Globus pallidus (tissue), 1 donor: Measurements from ENCODE around the gene DPAGT1.

ENCODE experiments used
- DNase-seq: peaks from one replicate; pipeline ENCODE4 v3.0.0-alpha.2; 2015; ENCODE audit warnings: low spot score

The DPAGT1 gene

GRCh38 chr11:119057000-119057769 is 44.5 kb downstream of the DPAGT1 start, which contains the start of gene HYOU1:
Gene HYOU1 (minus strand): TSS chr11:119057205. CDS start chr11:119056160, 1,045 bp downstream.
- DNase-seq = peak; percentile 95

GRCh38 chr11:119056421-119056999 is 45.1 kb downstream of the DPAGT1 start:
- no peak for DNase-seq

GRCh38 chr11:119055901-119056300 is 45.8 kb downstream of the DPAGT1 start:
- DNase-seq = peak; percentile 26

- DNase-seq = no peak
Measured at GRCh38 chr11:119054418-119054817, 47.2 kb downstream of the DPAGT1 start.

GRCh38 chr11:119052163-119052814 is 49.4 kb downstream of the DPAGT1 start:
- no peak for DNase-seq

- no peak for DNase-seq
Measured at GRCh38 chr11:119051440-119052162, 50.1 kb downstream of the DPAGT1 start.

- DNase-seq = no peak
Measured at GRCh38 chr11:119049081-119049480, 52.6 kb downstream of the DPAGT1 start.

- no peak for DNase-seq
Measured at GRCh38 chr11:119048644-119049043, 53.0 kb downstream of the DPAGT1 start.

GRCh38 chr11:119047205-119047604 is 54.4 kb downstream of the DPAGT1 start:
- DNase-seq = no peak
